ENCODE results near the gene SLC12A3.

The SLC12A3 gene

DNA sequence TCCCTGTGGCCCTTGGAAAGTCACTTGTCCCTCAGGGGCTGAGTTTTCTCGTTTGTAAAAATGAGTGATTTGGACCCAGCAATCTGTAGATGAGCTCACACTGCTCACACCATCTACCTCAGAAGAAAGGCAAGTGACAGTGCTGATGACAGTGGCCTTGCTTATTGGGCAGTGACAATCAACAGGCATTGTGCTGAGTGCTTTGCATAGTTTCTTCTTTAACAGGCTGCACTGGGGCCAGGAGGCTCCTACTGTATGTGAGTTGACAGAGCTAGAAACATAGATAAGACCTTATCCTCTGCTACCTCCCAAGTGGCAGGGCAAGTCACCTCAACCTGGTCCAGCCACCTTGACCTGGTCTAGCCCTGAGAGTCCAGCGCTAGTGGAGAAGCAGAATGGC, 29.7 kb upstream of the SLC12A3 start:
- H3K27ac ChIP-seq (ENCODE audit: low read length) = no peak overlapping the region
- H3K79me2 ChIP-seq (ENCODE audit: low read length) = no peaks in the 10 kb centered on the region
- H3K4me2 ChIP-seq (ENCODE audit: low read length) = no peak overlapping the region
- no peak overlapping the region for H2AFZ ChIP-seq (ENCODE audit: low read depth, low read length)
- TF ChIP-seq EZH2phosphoT487 (IDR thresholded peaks at IDR 0.05; ENCODE audit: low read depth) = no peak
- TF ChIP-seq, protein P1, sequence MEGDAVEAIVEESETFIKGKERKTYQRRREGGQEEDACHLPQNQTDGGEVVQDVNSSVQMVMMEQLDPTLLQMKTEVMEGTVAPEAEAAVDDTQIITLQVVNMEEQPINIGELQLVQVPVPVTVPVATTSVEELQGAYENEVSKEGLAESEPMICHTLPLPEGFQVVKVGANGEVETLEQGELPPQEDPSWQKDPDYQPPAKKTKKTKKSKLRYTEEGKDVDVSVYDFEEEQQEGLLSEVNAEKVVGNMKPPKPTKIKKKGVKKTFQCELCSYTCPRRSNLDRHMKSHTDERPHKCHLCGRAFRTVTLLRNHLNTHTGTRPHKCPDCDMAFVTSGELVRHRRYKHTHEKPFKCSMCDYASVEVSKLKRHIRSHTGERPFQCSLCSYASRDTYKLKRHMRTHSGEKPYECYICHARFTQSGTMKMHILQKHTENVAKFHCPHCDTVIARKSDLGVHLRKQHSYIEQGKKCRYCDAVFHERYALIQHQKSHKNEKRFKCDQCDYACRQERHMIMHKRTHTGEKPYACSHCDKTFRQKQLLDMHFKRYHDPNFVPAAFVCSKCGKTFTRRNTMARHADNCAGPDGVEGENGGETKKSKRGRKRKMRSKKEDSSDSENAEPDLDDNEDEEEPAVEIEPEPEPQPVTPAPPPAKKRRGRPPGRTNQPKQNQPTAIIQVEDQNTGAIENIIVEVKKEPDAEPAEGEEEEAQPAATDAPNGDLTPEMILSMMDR (IDR thresholded peaks at IDR 0.05; ENCODE audit: low read depth, low read length) = no peak
- no peak overlapping the region for H3K4me3 ChIP-seq (ENCODE audit: low read length)
- no peaks in the 10 kb centered on the region for H3K4me1 ChIP-seq (ENCODE audit: low read length)
- no peaks in the 10 kb centered on the region for H3K27me3 ChIP-seq (ENCODE audit: low read depth, low read length)
- H4K20me1 ChIP-seq (ENCODE audit: insufficient read depth, low read length) = no peaks in the 10 kb centered on the region
- peaks cover 60% of the 10 kb centered on the region for H3K36me3 ChIP-seq (replicated peaks; ENCODE audit: low read depth, low read length)
- no peaks in the 10 kb centered on the region for H3K9me3 ChIP-seq (ENCODE audit: insufficient read depth, low read length)
- no peak overlapping the region for H3K9ac ChIP-seq (ENCODE audit: low read length)

DNA sequence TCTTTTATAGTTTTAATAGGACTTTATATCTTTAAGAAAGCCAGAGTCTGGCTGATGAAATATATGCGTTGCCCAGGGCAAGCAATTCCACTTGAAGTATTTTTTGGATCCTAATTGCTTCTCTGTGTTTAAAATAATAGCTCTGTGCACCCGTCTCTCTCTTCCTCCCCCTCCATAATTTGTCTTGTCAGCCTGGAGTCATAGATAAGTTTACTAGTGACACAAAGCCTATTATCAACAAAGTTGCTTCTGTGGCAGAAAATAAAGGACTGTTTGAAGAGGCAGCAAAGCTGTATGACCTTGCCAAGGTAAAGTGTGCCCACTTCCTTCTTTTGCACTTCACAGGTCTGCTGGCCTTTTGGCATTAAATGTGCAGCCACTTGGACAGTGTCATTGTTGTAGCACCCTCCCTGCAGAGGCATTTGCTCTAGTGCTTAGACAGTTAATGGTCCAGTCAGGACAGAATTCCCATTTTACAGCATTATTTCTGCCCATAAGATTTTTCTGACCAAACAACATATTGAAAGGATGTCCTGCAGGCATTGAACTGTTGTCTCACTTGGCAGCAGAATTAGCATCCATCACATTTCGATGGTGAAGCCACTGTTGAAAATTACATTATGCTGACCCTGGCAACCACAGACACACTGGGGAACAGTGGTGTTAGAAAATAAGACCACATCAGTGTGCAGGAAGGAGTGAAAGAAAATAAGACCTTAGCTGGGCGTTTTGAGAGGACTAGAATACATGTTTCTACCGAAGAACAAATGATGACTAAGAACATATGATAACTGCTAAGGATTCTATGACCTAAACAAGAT, 28.4 kb upstream of the SLC12A3 start:
- H3K27ac ChIP-seq (ENCODE audit: low read length) = no peak overlapping the region
- no peak overlapping the region for H3K4me2 ChIP-seq (ENCODE audit: low read length)
- H2AFZ ChIP-seq (ENCODE audit: low read depth, low read length) = no peak overlapping the region
- H4K20me1 ChIP-seq (ENCODE audit: insufficient read depth, low read length) = no peaks in the 10 kb centered on the region
- H3K36me3 ChIP-seq (replicated peaks; ENCODE audit: low read depth, low read length) = peaks cover 60% of the 10 kb centered on the region
- no peak overlapping the region for H3K4me3 ChIP-seq (ENCODE audit: low read length)
- TF ChIP-seq EZH2phosphoT487 (IDR thresholded peaks at IDR 0.05; ENCODE audit: low read depth) = no peak
- TF ChIP-seq, protein P1 (IDR thresholded peaks at IDR 0.05; ENCODE audit: low read depth, low read length) = no peak
- no peak overlapping the region for H3K9ac ChIP-seq (ENCODE audit: low read length)
- H3K4me1 ChIP-seq (ENCODE audit: low read length) = no peaks in the 10 kb centered on the region
- H3K27me3 ChIP-seq (ENCODE audit: low read depth, low read length) = no peaks in the 10 kb centered on the region
- H3K79me2 ChIP-seq (ENCODE audit: low read length) = no peaks in the 10 kb centered on the region
- no peaks in the 10 kb centered on the region for H3K9me3 ChIP-seq (ENCODE audit: insufficient read depth, low read length)

DNA sequence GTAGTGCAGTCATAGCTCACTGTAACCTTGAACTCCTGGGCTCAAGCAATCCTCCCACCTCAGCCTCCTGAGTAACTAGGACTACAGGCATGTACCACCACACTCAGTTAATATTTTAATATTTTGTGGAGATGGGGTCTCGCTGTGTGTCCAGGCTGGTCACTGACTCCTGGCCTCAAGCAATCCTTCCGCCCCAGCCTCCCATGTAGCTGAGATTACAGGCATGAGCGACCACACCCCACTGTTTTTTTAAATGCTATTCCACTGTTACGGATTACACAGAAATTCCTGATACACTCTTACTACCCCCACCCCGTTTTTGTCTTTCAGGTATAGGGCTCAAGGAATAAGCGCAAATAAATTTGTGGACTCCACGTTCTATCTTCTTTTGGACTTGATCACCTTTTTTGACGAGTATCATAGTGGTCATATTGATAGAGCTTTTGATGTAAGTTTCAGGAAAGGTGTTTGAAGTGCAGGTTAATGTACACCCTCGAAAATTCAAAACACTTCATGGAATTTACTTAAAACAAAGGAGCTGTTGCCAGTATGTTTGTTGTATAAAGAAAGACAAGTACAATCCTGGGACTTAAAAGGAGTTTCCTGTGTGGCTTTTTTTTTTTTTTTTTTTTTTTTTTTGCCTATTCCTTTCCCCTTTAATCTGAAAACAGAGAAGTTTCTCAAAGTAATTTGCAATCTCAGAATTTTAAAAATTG, 26.2 kb upstream of the SLC12A3 start:
- peaks cover 54% of the 10 kb centered on the region for H3K36me3 ChIP-seq (replicated peaks; ENCODE audit: low read depth, low read length)
- H2AFZ ChIP-seq (ENCODE audit: low read depth, low read length) = no peak overlapping the region
- no peaks in the 10 kb centered on the region for H3K27me3 ChIP-seq (ENCODE audit: low read depth, low read length)
- H3K27ac ChIP-seq (ENCODE audit: low read length) = no peak overlapping the region
- H3K9ac ChIP-seq (ENCODE audit: low read length) = no peak overlapping the region
- no peaks in the 10 kb centered on the region for H3K9me3 ChIP-seq (ENCODE audit: insufficient read depth, low read length)
- no peak overlapping the region for H3K4me2 ChIP-seq (ENCODE audit: low read length)
- no peak overlapping the region for H3K4me3 ChIP-seq (ENCODE audit: low read length)
- no peaks in the 10 kb centered on the region for H3K79me2 ChIP-seq (ENCODE audit: low read length)
- H3K4me1 ChIP-seq (ENCODE audit: low read length) = no peaks in the 10 kb centered on the region
- H4K20me1 ChIP-seq (ENCODE audit: insufficient read depth, low read length) = no peaks in the 10 kb centered on the region
- TF ChIP-seq, protein P1 (IDR thresholded peaks at IDR 0.05; ENCODE audit: low read depth, low read length) = no peak
- TF ChIP-seq EZH2phosphoT487 (IDR thresholded peaks at IDR 0.05; ENCODE audit: low read depth) = no peak

DNA sequence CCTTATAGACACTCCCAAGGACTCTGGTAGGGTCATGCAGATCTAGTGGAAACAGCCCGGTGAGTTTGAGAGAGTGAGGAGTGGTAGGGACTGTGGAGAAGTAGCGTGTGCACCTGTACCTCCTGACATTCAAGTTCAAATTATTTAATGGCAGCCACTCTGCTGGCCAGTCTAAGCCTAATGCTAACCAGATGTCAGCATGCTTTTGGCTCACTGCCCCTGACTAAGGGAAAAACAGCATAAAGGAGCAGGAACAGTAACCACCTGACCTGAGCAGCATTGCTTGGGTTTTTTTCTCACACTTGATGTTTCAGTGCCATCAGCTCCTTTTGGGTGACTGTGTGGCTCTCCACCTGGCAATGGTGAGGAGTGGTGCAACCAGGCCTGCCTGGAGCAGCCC, 23.8 kb upstream of the SLC12A3 start:
- no peaks in the 10 kb centered on the region for H4K20me1 ChIP-seq (ENCODE audit: insufficient read depth, low read length)
- no peak overlapping the region for H3K4me2 ChIP-seq (ENCODE audit: low read length)
- H3K79me2 ChIP-seq (ENCODE audit: low read length) = no peaks in the 10 kb centered on the region
- H3K4me1 ChIP-seq (ENCODE audit: low read length) = no peaks in the 10 kb centered on the region
- TF ChIP-seq, protein P1 (IDR thresholded peaks at IDR 0.05; ENCODE audit: low read depth, low read length) = no peak
- TF ChIP-seq EZH2phosphoT487 (IDR thresholded peaks at IDR 0.05; ENCODE audit: low read depth) = no peak
- no peak overlapping the region for H3K9ac ChIP-seq (ENCODE audit: low read length)
- H3K9me3 ChIP-seq (ENCODE audit: insufficient read depth, low read length) = no peaks in the 10 kb centered on the region
- H3K27ac ChIP-seq (ENCODE audit: low read length) = no peak overlapping the region
- H3K27me3 ChIP-seq (ENCODE audit: low read depth, low read length) = no peaks in the 10 kb centered on the region
- peaks cover 49% of the 10 kb centered on the region for H3K36me3 ChIP-seq (replicated peaks; ENCODE audit: low read depth, low read length)
- no peak overlapping the region for H3K4me3 ChIP-seq (ENCODE audit: low read length)
- H2AFZ ChIP-seq (ENCODE audit: low read depth, low read length) = no peak overlapping the region
